ENCODE data around the gene SLC6A1.

- TF ChIP-seq CTCF (IDR thresholded peaks at IDR 0.05) = no peak
- no peak for TF ChIP-seq REST (IDR thresholded peaks at IDR 0.05)
- no peak for TF ChIP-seq ELK1 (IDR thresholded peaks at IDR 0.05; ENCODE audit: low read depth, low read length)
- TF ChIP-seq RAD21 (conservative IDR thresholded peaks at IDR 0.05 in 1 of 2, IDR thresholded peaks at IDR 0.05 in 1 of 2) = no peak
- no peak for TF ChIP-seq POLR2A (IDR thresholded peaks at IDR 0.05; ENCODE audit: low read length)
- no peak for TF ChIP-seq JUN (IDR thresholded peaks at IDR 0.05)
- no peak for TF ChIP-seq BHLHE40 (IDR thresholded peaks at IDR 0.05; ENCODE audit: low read depth, low read length)
- no peak for TF ChIP-seq NR3C1 (IDR thresholded peaks at IDR 0.05)
- no peak for TF ChIP-seq USF2 (IDR thresholded peaks at IDR 0.05)
- TF ChIP-seq EP300 (IDR thresholded peaks at IDR 0.05) = no peak
- TF ChIP-seq E2F6 (IDR thresholded peaks at IDR 0.05; ENCODE audit: borderline replicate concordance, low read depth) = no peak
- TF ChIP-seq HMGXB4 (CRISPR knock-in tag; IDR thresholded peaks at IDR 0.05; ENCODE audit: borderline replicate concordance) = no peak
- no peak for TF ChIP-seq CBX2 (IDR thresholded peaks at IDR 0.05; ENCODE audit: borderline replicate concordance, low read depth)
- no peak for TF ChIP-seq RNF2 (IDR thresholded peaks at IDR 0.05; ENCODE audit: borderline replicate concordance, low read depth)
Observed at GRCh38 chr3:10997196-10997595, 4.6 kb downstream of the SLC6A1 start.

All from A549 (cell line).